IMR-90 (cell line): ENCODE measurements around the gene RAB37. TPM values are rescaled to one million over a fixed set of nuclear protein-coding genes. Genes with fewer than 3 reads are reported as not detected.

Experiments
- ATAC-seq: fragments of 200-7000 bp; cut with Tn5 transposase; 2 replicates; pipeline ENCODE4 v1.9.1; 2020; ENCODE audit warnings: low read depth, mild to moderate bottlenecking, moderate library complexity
- BruUV-seq: library from RNA; stranded (reverse); fragments of 400-500 nt; replicated peaks from 2 replicates; lab custom pipeline; 2021; lab: Mats Ljungman, UMichigan
- CTCF ChIA-PET: fragments of 300-600 bp; formaldehyde crosslinking; extraction: SDS; loops from one replicate; lab custom pipeline; 2021; ENCODE audit warnings: antibody characterized with exemption; lab: Yijun Ruan, JAX
- POLR2A ChIA-PET: fragments of 300-600 bp; sonication (Branson Sonifier 250); formaldehyde crosslinking; loops from one replicate; lab custom pipeline; 2022; ENCODE audit warnings: antibody characterized with exemption; ENCODE audit not compliant: unreplicated experiment; lab: Charles Lee
- DNase-seq: peaks from one replicate; pipeline ENCODE4 v3.0.0; 2013
- H2AFZ ChIP-seq: replicated peaks from 2 replicates; pipeline ENCODE3; 2013; ENCODE audit warnings: low read length, mild to moderate bottlenecking; ENCODE audit not compliant: poor library complexity
- H2AK5ac ChIP-seq: 2 replicates; pipeline ENCODE4 v1.6.1; 2013; ENCODE audit warnings: low read depth, low read length, inconsistent platforms
- H2AK9ac ChIP-seq: replicated peaks from 2 replicates; pipeline ENCODE3; 2013; ENCODE audit warnings: mild to moderate bottlenecking, low read depth, low read length, moderate library complexity; ENCODE audit not compliant: poor library complexity
- H2BK120ac ChIP-seq: 2 replicates; pipeline ENCODE4 v1.6.1; 2013; ENCODE audit warnings: low read depth, low read length, inconsistent platforms
- H2BK15ac ChIP-seq: 3 replicates; pipeline ENCODE4 v1.6.1; 2013; ENCODE audit warnings: low read depth, low read length, inconsistent platforms
- H2BK20ac ChIP-seq: 2 replicates; pipeline ENCODE4 v1.6.1; 2013; ENCODE audit warnings: low read depth, mild to moderate bottlenecking, inconsistent platforms, low read length, moderate library complexity
- H2BK5ac ChIP-seq: 2 replicates; pipeline ENCODE4 v1.6.1; 2013; ENCODE audit warnings: mild to moderate bottlenecking, low read depth, low read length, inconsistent platforms; ENCODE audit not compliant: poor library complexity, severe bottlenecking
- H3K14ac ChIP-seq: replicated peaks from 2 replicates; pipeline ENCODE4 v1.6.1; 2013; ENCODE audit warnings: low read depth, low read length, inconsistent platforms
- H3K18ac ChIP-seq: 2 replicates; pipeline ENCODE4 v1.6.1; 2013; ENCODE audit warnings: low read depth, low read length, control low read depth
- H3K23ac ChIP-seq: 2 replicates; pipeline ENCODE4 v1.6.1; 2013; ENCODE audit warnings: low read depth, low read length, inconsistent platforms
- H3K27ac ChIP-seq: 2 replicates; pipeline ENCODE4 v1.5.1; 2013; ENCODE audit warnings: mild to moderate bottlenecking, control low read depth, low read length; ENCODE audit not compliant: insufficient read depth
- H3K27me3 ChIP-seq: 2 replicates; pipeline ENCODE4 v1.6.1; 2013; ENCODE audit warnings: low read length; ENCODE audit not compliant: control insufficient read depth, insufficient read depth
- H3K36me3 ChIP-seq: 2 replicates; pipeline ENCODE4 v1.6.1; 2013; ENCODE audit warnings: low read length, mixed read lengths; ENCODE audit not compliant: control insufficient read depth, insufficient read depth
- H3K4ac ChIP-seq: 2 replicates; pipeline ENCODE4 v1.6.1; 2013; ENCODE audit warnings: low read depth, low read length, inconsistent platforms
- H3K4me1 ChIP-seq: 2 replicates; pipeline ENCODE4 v1.6.1; 2013; ENCODE audit warnings: low read length, mixed read lengths; ENCODE audit not compliant: control insufficient read depth, insufficient read depth
- H3K4me2 ChIP-seq: 2 replicates; pipeline ENCODE4 v1.6.1; 2013; ENCODE audit warnings: low read depth, mild to moderate bottlenecking, control low read depth, low read length, moderate library complexity
- H3K4me3 ChIP-seq: 2 replicates; pipeline ENCODE4 v1.5.1; 2013; ENCODE audit warnings: low read depth, mild to moderate bottlenecking, control low read depth, low read length, moderate library complexity; ENCODE audit not compliant: insufficient read depth
- H3K56ac ChIP-seq: 2 replicates; pipeline ENCODE4 v1.6.1; 2013; ENCODE audit warnings: low read length, inconsistent platforms; ENCODE audit not compliant: insufficient read depth; ENCODE audit errors: extremely low read depth
- H3K79me1 ChIP-seq, 2 experiments: 2 replicates each; pipeline ENCODE4 v1.6.1; 2013; ENCODE audit warnings: low read length in 2 of 2, inconsistent platforms in 1 of 2, low read depth in 1 of 2
- H3K9ac ChIP-seq: 2 replicates; pipeline ENCODE4 v1.6.1; 2013; ENCODE audit warnings: low read depth, low read length, control low read depth
- H3K9me1 ChIP-seq: 2 replicates; pipeline ENCODE4 v1.6.1; 2013; ENCODE audit warnings: low read length, inconsistent platforms; ENCODE audit not compliant: insufficient read depth
- H3K9me3 ChIP-seq: 2 replicates; pipeline ENCODE4 v1.6.1; 2013; ENCODE audit warnings: low read length; ENCODE audit not compliant: control insufficient read depth, insufficient read depth
- H4K20me1 ChIP-seq: 2 replicates; pipeline ENCODE4 v1.6.1; 2013; ENCODE audit warnings: low read length, inconsistent platforms; ENCODE audit not compliant: insufficient read depth
- H4K5ac ChIP-seq: 2 replicates; pipeline ENCODE4 v1.6.1; 2013; ENCODE audit warnings: mild to moderate bottlenecking, low read depth, low read length, control low read depth
- H4K8ac ChIP-seq, 2 experiments: 2 replicates each; pipeline ENCODE4 v1.6.1; 2013; ENCODE audit warnings: low read depth in 2 of 2, low read length in 2 of 2, control low read depth in 1 of 2, inconsistent platforms in 1 of 2
- H4K91ac ChIP-seq: 2 replicates; pipeline ENCODE4 v1.6.1; 2013; ENCODE audit warnings: low read depth, low read length, inconsistent platforms; ENCODE audit not compliant: insufficient read depth
- BHLHE40 ChIP-seq: fragments of 150-350 bp; IDR thresholded peaks from 2 replicates; pipeline ENCODE4 v1.6.1; 2016; ENCODE audit warnings: mild to moderate bottlenecking, low read depth, low read length
- CEBPB ChIP-seq: IDR thresholded peaks from 2 replicates; pipeline ENCODE4 v1.6.1; 2012; ENCODE audit warnings: low read depth, low read length, improper control_type of control experiment
- CHD1 ChIP-seq: IDR thresholded peaks from 2 replicates; pipeline ENCODE4 v1.6.1; 2012; ENCODE audit warnings: low read depth, low read length, improper control_type of control experiment
- CTCF ChIP-seq: conservative IDR thresholded peaks from 2 replicates; pipeline ENCODE4 v1.5.1; 2012; ENCODE audit warnings: mild to moderate bottlenecking, low read depth, low read length, improper control_type of control experiment
- ELK1 ChIP-seq: fragments of 150-350 bp; IDR thresholded peaks from 2 replicates; pipeline ENCODE4 v1.6.1; 2016; ENCODE audit warnings: low read depth, mild to moderate bottlenecking, low read length, moderate library complexity, borderline replicate concordance
- FOS ChIP-seq: fragments of 150-350 bp; IDR thresholded peaks from 2 replicates; pipeline ENCODE4 v1.6.1; 2016; ENCODE audit warnings: low read depth, low read length
- MAFK ChIP-seq: IDR thresholded peaks from 2 replicates; pipeline ENCODE4 v1.6.1; 2012; ENCODE audit warnings: low read depth, low read length, improper control_type of control experiment
- MAZ ChIP-seq: IDR thresholded peaks from 2 replicates; pipeline ENCODE4 v1.6.1; 2012; ENCODE audit warnings: low read depth, mild to moderate bottlenecking, low read length, improper control_type of control experiment, moderate library complexity, borderline replicate concordance
- MXI1 ChIP-seq: IDR thresholded peaks from 2 replicates; pipeline ENCODE4 v1.6.1; 2012; ENCODE audit warnings: low read depth, mild to moderate bottlenecking, low read length, moderate library complexity, borderline replicate concordance
- NFE2L2 ChIP-seq: fragments of 150-350 bp; IDR thresholded peaks from 2 replicates; pipeline ENCODE4 v1.6.1; 2016; ENCODE audit warnings: low read depth, mild to moderate bottlenecking, low read length
- POLR2A ChIP-seq: IDR thresholded peaks from 2 replicates; pipeline ENCODE4 v1.6.1; 2012; ENCODE audit warnings: mild to moderate bottlenecking, low read depth, low read length
- RAD21 ChIP-seq: IDR thresholded peaks from 2 replicates; pipeline ENCODE4 v1.6.1; 2012; ENCODE audit warnings: low read length, improper control_type of control experiment
- RFX5 ChIP-seq: IDR thresholded peaks from 2 replicates; pipeline ENCODE4 v1.8.0; 2012; ENCODE audit warnings: low read depth, mild to moderate bottlenecking, low read length, moderate library complexity
- SMC3 ChIP-seq: fragments of 150-350 bp; IDR thresholded peaks from 2 replicates; pipeline ENCODE4 v1.6.1; 2016; ENCODE audit warnings: low read depth, mild to moderate bottlenecking, antibody characterized with exemption, low read length, moderate library complexity
- USF2 ChIP-seq: fragments of 150-350 bp; IDR thresholded peaks from 2 replicates; pipeline ENCODE4 v1.6.1; 2017; ENCODE audit warnings: mild to moderate bottlenecking, antibody characterized with exemption, low read length, low read depth
- WGBS, 2 experiments: methylation state at CpG; one replicate each; pipeline versions ENCODE4 v1.1.5 to v1.1.7; 2013; ENCODE audit warnings: missing lambda C conversion rate in 2 of 2; ENCODE audit not compliant: insufficient read length in 1 of 2; ENCODE audit errors: extremely low coverage in 2 of 2; 5-methylcytosine and 5-hydroxymethylcytosine counted together
- dilution Hi-C: fragments of 300-500 bp; cut with HindIII; formaldehyde crosslinking; loops from one replicate; pipeline ENCODE4 v1.14.3; 2018; ENCODE audit warnings: low sequenced_read_pairs; ENCODE audit not compliant: unreplicated experiment
- in situ Hi-C: fragments of 300-500 bp; cut with MboI; formaldehyde crosslinking; loops from 3 replicates; pipeline ENCODE4 v1.14.3; 2019; ENCODE audit warnings: low sequenced_read_pairs, inconsistent platforms, mixed read lengths
- intact Hi-C: fragments of 100-400 bp; cut with micrococcal nuclease; formaldehyde crosslinking; loops from 2 replicates; pipeline ENCODE4 v1.10.0; 2022
- polyA plus RNA-seq, 3 experiments: library from polyadenylated mRNA; depleted of rRNA; stranded (reverse); fragments of >200 nt; gene quantifications; 2 replicates each; pipeline ENCODE4 v1.2.3, GENCODE V29; 2012; ENCODE audit warnings: low replicate concordance in 1 of 3
- total RNA-seq: library from RNA; depleted of rRNA; stranded (reverse); fragments of >200 nt; gene quantifications from 2 replicates; pipeline ENCODE4 v1.2.3, GENCODE V29; 2012

The RAB37 gene
- total and polyA plus RNA-seq, 2 of the 4 experiments (the other 2 are of a cell fraction): 0.19 TPM; not detected in 1

GRCh38 chr17:74750039-74750326, 12.9 kb downstream of the RAB37 start:
- peaks cover 3% of the 10 kb centered on the region for H3K9me1 ChIP-seq
- POLR2A ChIA-PET: no interaction called here
- WGBS, 2 experiments: 60% methylated on average over 5 of the region's 6 CpGs; no CpG with 5 or more reads in 1 of the 2 experiments
- H3K4ac ChIP-seq: no peak overlapping the region
- peaks cover 4% of the 10 kb centered on the region; the same call in 1 of the 2 replicates for H4K20me1 ChIP-seq
- H3K56ac ChIP-seq: no peak overlapping the region
- ATAC-seq (no peak), DNase-seq (no peak)
- TF ChIP-seq ELK1: no peak
- no peak for TF ChIP-seq NFE2L2
- TF ChIP-seq CEBPB: no peak
- no peak for TF ChIP-seq CTCF
- TF ChIP-seq MXI1: no peak
- no peak for TF ChIP-seq MAZ
- TF ChIP-seq USF2: no peak
- no peak for TF ChIP-seq RFX5
- no peak for TF ChIP-seq BHLHE40
- no peak for TF ChIP-seq RAD21
- TF ChIP-seq CHD1: no peak
- TF ChIP-seq SMC3: no peak
- no peak for TF ChIP-seq MAFK
- no peak for TF ChIP-seq POLR2A
- no peak for TF ChIP-seq FOS
- CTCF ChIA-PET: interaction anchor here (0.9 kb wide), 1 partner anchor 12 kb away, joined by 4 read pairs; no protein-coding TSS in a partner anchor
- peak overlapping the region in 1 of 2 experiments; percentile 34; a peak in 2 of 4 replicates for H4K8ac ChIP-seq
- peak overlapping the region; percentile 83 for H3K4me2 ChIP-seq
- dilution Hi-C loops (no loop called here), intact Hi-C loops (no loop called here), in situ Hi-C loops (no loop called here)
- H3K36me3 ChIP-seq: no peaks in the 10 kb centered on the region
- H3K14ac ChIP-seq: no peak overlapping the region
- H2AK9ac ChIP-seq: peak overlapping the region; percentile 73
- no peak overlapping the region for H2BK15ac ChIP-seq
- H3K23ac ChIP-seq: peak overlapping the region; percentile 0; the same call in 1 of the 2 replicates
- no peaks in the 10 kb centered on the region for H3K9me3 ChIP-seq
- peaks cover 6 to 22% of the 10 kb centered on the region in 2 experiments for H3K79me1 ChIP-seq
- no peak overlapping the region for H2BK120ac ChIP-seq
- peak overlapping the region; percentile 97 for H2AFZ ChIP-seq
- H3K27ac ChIP-seq: no peak overlapping the region
- H3K27me3 ChIP-seq: no peaks in the 10 kb centered on the region
- H3K18ac ChIP-seq: no peak overlapping the region
- peak overlapping the region; percentile 12; the same call in 1 of the 2 replicates for H2AK5ac ChIP-seq
- peaks cover 8% of the 10 kb centered on the region; the same call in 1 of the 2 replicates for H3K4me1 ChIP-seq
- 0 out of 2 replicates have a peak overlapping the region, but pooled peaks have one; percentile 18 for H3K9ac ChIP-seq
- H4K5ac ChIP-seq: no peak overlapping the region
- no peak overlapping the region; the same call in 1 of the 2 replicates for H2BK20ac ChIP-seq
- no peak overlapping the region for H4K91ac ChIP-seq
- no peak overlapping the region for H2BK5ac ChIP-seq
- BruUV-seq: no TSS peak
- peak overlapping the region; percentile 87; the same call in 1 of the 2 replicates for H3K4me3 ChIP-seq
